Breast epithelium (tissue), 3 donors: ENCODE results near the gene PRSS33.

Source experiments
- CTCF ChIP-seq, 3 donors: fragments of 450-650 bp; IDR thresholded peaks; one replicate each; pipeline ENCODE4 v1.5.1; 2016 to 2017; ENCODE audit warnings: antibody characterized with exemption in 3 of 3, mild to moderate bottlenecking in 3 of 3, moderate library complexity in 3 of 3
- POLR2A ChIP-seq: fragments of 450-650 bp; IDR thresholded peaks from one replicate; pipeline ENCODE4 v1.6.1; 2016; ENCODE audit warnings: antibody characterized with exemption, mild to moderate bottlenecking, moderate library complexity
- POLR2AphosphoS5 ChIP-seq, 3 donors: sonication (generic); formaldehyde crosslinking; IDR thresholded peaks; one replicate each; pipeline ENCODE4 v1.6.1; 2017; ENCODE audit warnings: antibody characterized with exemption in 3 of 3

- TF ChIP-seq POLR2A: no peak
- TF ChIP-seq CTCF (IDR thresholded peaks at IDR 0.05): no peak
- no peak for TF ChIP-seq POLR2AphosphoS5 (IDR thresholded peaks at IDR 0.05)
Measured at GRCh38 chr16:2745116-2745890, 42.1 kb downstream of the PRSS33 start.
